Muscle of leg (tissue), 11 donors: ENCODE measurements around the gene PLCB1. TPM values are rescaled to one million over a fixed set of nuclear protein-coding genes. Genes with fewer than 3 reads are reported as not detected.

ENCODE experiments used
- DNase-seq: peaks from one replicate; pipeline ENCODE4 v3.0.0; 2013
- H3K27ac ChIP-seq: one replicate; pipeline ENCODE4 v1.5.1; 2013; ENCODE audit warnings: mild to moderate bottlenecking, low read length, control low read depth
- H3K27me3 ChIP-seq: one replicate; pipeline ENCODE4 v1.6.1; 2013; ENCODE audit warnings: low read length; ENCODE audit not compliant: control insufficient read depth, insufficient read depth
- H3K36me3 ChIP-seq: one replicate; pipeline ENCODE4 v1.6.1; 2013; ENCODE audit warnings: low read length; ENCODE audit not compliant: control insufficient read depth, insufficient read depth
- H3K4me1 ChIP-seq: one replicate; pipeline ENCODE4 v1.6.1; 2013; ENCODE audit warnings: low read length; ENCODE audit not compliant: control insufficient read depth, insufficient read depth
- H3K4me3 ChIP-seq: one replicate; pipeline ENCODE4 v1.5.1; 2013; ENCODE audit warnings: low read length, control low read depth
- H3K9me3 ChIP-seq: replicated peaks from 2 replicates; pipeline ENCODE4 v1.6.1; 2013; ENCODE audit warnings: low read depth, low read length; ENCODE audit not compliant: control insufficient read depth
- WGBS: methylation state at CpG from one replicate; pipeline ENCODE4 v1.1.5; 2013; ENCODE audit warnings: missing lambda C conversion rate; ENCODE audit not compliant: insufficient coverage; 5-methylcytosine and 5-hydroxymethylcytosine counted together
- polyA plus RNA-seq, 8 donors: library from polyadenylated mRNA; unstranded; fragments of 120-200 nt; gene quantifications; one replicate each; pipeline versions ENCODE4 v1.2.1 to v1.2.3, GENCODE V29; 2013; ENCODE audit warnings: inconsistent platforms in 1 of 8, low replicate concordance in 1 of 8; ENCODE audit not compliant: insufficient read length in 8 of 8, insufficient read depth in 1 of 8
- total RNA-seq: library from RNA; stranded (reverse); fragments of 120-200 nt; gene quantifications from one replicate; pipeline ENCODE4 v1.2.4, GENCODE V29; 2013

PLCB1 gene
- total and polyA plus RNA-seq, 9 donors = 6.8 to 14.3 (median 9.0) TPM

GRCh38 chr20:8470156-8470555, 338.1 kb downstream of the PLCB1 start:
- H3K36me3 ChIP-seq = no peaks in the 10 kb centered on the region
- no CpG with 5 or more reads among the region's 1 CpG for WGBS
- no peaks in the 10 kb centered on the region for H3K9me3 ChIP-seq
- no peaks in the 10 kb centered on the region for H3K27me3 ChIP-seq
- no peak overlapping the region for H3K4me3 ChIP-seq
- no peaks in the 10 kb centered on the region for H3K4me1 ChIP-seq
- DNase-seq = no peak
- no peak overlapping the region for H3K27ac ChIP-seq

- no peak overlapping the region for H3K27ac ChIP-seq
- H3K9me3 ChIP-seq = no peaks in the 10 kb centered on the region
- no peak for DNase-seq
- no peaks in the 10 kb centered on the region for H3K36me3 ChIP-seq
- H3K27me3 ChIP-seq = no peaks in the 10 kb centered on the region
- no CpG with 5 or more reads among the region's 2 CpGs for WGBS
- H3K4me3 ChIP-seq = no peak overlapping the region
- H3K4me1 ChIP-seq = no peaks in the 10 kb centered on the region
These were observed 339.4 kb downstream of the PLCB1 start for GRCh38 chr20:8471465-8471864.

GRCh38 chr20:8473459-8473858, 341.4 kb downstream of the PLCB1 start:
- Histone ChIP-seq H3K4me3 (no peak overlapping the region), H3K9me3 (no peaks in the 10 kb centered on the region), H3K27me3 (no peaks in the 10 kb centered on the region), H3K27ac (no peak overlapping the region), H3K4me1 (no peaks in the 10 kb centered on the region), H3K36me3 (no peaks in the 10 kb centered on the region)
- DNase-seq = peak; percentile 45
- WGBS = no CpG with 5 or more reads among the region's 1 CpG

GRCh38 chr20:8474027-8474668, 342.1 kb downstream of the PLCB1 start:
- no peaks in the 10 kb centered on the region for H3K4me1 ChIP-seq
- 92% methylated on average over 3 of the region's 4 CpGs for WGBS
- H3K4me3 ChIP-seq = no peak overlapping the region

DNA sequence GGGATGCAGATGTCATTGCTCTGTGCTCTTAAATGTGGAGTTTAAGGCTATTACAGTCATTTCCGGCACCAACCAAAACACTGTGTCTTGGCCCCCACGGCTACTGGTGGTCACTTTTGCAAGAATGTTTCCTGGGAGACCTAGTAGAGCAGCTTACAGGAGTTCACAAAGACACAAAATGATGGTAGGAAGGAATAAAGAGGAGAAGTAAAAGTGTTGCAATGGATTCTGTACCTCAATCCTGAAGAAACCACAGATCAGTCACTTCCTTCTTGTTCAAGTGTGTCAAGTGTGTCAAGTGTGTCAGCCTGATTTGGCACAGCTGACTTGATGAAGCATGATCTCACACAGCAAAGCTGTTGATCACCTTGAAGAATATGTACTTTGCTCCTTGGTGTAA, 344.0 kb downstream of the PLCB1 start:
- no peak overlapping the region for H3K27ac ChIP-seq
- H3K9me3 ChIP-seq = no peaks in the 10 kb centered on the region
- no peaks in the 10 kb centered on the region for H3K27me3 ChIP-seq
- WGBS = 100% methylated on average over 1 of the region's 2 CpGs
- no peak for DNase-seq
- no peaks in the 10 kb centered on the region for H3K36me3 ChIP-seq
- H3K4me3 ChIP-seq = no peak overlapping the region
- H3K4me1 ChIP-seq = no peaks in the 10 kb centered on the region

More at GRCh38 chr20:8474027-8474668, 342.1 kb downstream of the PLCB1 start:
- DNase-seq = no peak
- no peaks in the 10 kb centered on the region for H3K27me3 ChIP-seq
- H3K27ac ChIP-seq = no peak overlapping the region
- no peaks in the 10 kb centered on the region for H3K9me3 ChIP-seq
- H3K36me3 ChIP-seq = no peaks in the 10 kb centered on the region

DNA sequence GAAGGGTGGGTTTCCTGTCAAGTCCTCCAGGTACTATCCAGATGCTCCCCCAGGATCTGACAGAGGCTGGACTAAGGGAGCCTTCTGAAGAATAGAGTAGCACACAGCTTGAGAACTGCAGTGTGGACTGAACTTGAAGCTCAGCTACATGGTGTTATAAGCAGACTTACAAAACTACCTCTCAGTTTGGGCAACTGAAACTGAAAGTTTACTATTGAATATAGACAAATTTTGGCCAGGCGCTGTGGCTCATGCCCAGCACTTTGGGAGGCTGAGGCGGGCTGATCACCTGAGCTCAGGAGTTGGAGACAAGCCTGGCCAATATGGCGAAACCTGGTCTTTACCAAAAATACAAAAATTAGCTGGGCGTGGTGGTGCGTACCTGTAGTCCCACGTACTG, 348.5 kb downstream of the PLCB1 start:
- no CpG with 5 or more reads among the region's 6 CpGs for WGBS
- no peak overlapping the region for H3K4me3 ChIP-seq
- no peaks in the 10 kb centered on the region for H3K36me3 ChIP-seq
- no peak overlapping the region for H3K27ac ChIP-seq
- H3K4me1 ChIP-seq = no peaks in the 10 kb centered on the region
- H3K27me3 ChIP-seq = no peaks in the 10 kb centered on the region
- no peaks in the 10 kb centered on the region for H3K9me3 ChIP-seq
- no peak for DNase-seq

GRCh38 chr20:8487696-8488095, 355.6 kb downstream of the PLCB1 start:
- Histone ChIP-seq H3K4me3 (no peak overlapping the region), H3K4me1 (no peaks in the 10 kb centered on the region), H3K9me3 (no peaks in the 10 kb centered on the region), H3K27me3 (no peaks in the 10 kb centered on the region), H3K27ac (no peak overlapping the region), H3K36me3 (no peaks in the 10 kb centered on the region)
- WGBS = 60% methylated on average over 1 of the region's 7 CpGs
- no peak for DNase-seq

GRCh38 chr20:8489094-8489883, 357.2 kb downstream of the PLCB1 start:
- WGBS = 83% methylated on average over 2 of the region's 6 CpGs
- H3K4me3 ChIP-seq = no peak overlapping the region
- no peaks in the 10 kb centered on the region for H3K27me3 ChIP-seq
- H3K27ac ChIP-seq = no peak overlapping the region
- no peaks in the 10 kb centered on the region for H3K9me3 ChIP-seq
- H3K4me1 ChIP-seq = no peaks in the 10 kb centered on the region
- DNase-seq = peak; percentile 43
- H3K36me3 ChIP-seq = no peaks in the 10 kb centered on the region

- no peaks in the 10 kb centered on the region for H3K36me3 ChIP-seq
- no peaks in the 10 kb centered on the region for H3K9me3 ChIP-seq
- DNase-seq = no peak
- WGBS = 80% methylated on average over 1 of the region's 3 CpGs
- H3K27ac ChIP-seq = no peak overlapping the region
- no peak overlapping the region for H3K4me3 ChIP-seq
- H3K27me3 ChIP-seq = no peaks in the 10 kb centered on the region
- H3K4me1 ChIP-seq = no peaks in the 10 kb centered on the region
These were observed 358.2 kb downstream of the PLCB1 start for GRCh38 chr20:8490076-8490830.

DNA sequence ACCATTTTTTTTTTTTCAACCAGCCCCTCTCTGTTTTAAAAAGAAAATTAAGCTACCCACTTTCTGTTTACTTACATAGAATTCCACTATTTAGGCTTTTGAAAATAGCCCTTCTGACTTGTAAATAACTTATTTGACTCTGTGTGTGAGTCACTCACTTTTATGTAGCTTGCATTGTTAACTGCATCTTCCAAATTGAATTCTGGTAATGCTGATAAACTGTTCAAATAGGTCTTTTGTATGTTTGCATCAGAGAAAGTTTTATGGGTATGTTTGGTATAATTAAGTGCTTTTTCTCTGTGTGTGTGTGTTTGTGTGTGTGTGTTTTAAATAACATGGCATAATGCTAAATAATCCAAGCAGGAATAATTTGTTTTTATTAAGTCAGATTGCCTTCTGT, 360.1 kb downstream of the PLCB1 start:
- Histone ChIP-seq H3K9me3 (no peaks in the 10 kb centered on the region), H3K36me3 (no peaks in the 10 kb centered on the region), H3K4me3 (no peak overlapping the region), H3K27ac (no peak overlapping the region), H3K27me3 (no peaks in the 10 kb centered on the region), H3K4me1 (no peaks in the 10 kb centered on the region)
- DNase-seq = no peak
